ENCODE data around the gene FRMPD3. TPM values are rescaled to one million over a fixed set of nuclear protein-coding genes. Genes with fewer than 3 reads are reported as not detected.

Gene FRMPD3
- total and polyA plus RNA-seq, 2 experiments from 2014 or later: 0.11 to 1.4 TPM

DNA sequence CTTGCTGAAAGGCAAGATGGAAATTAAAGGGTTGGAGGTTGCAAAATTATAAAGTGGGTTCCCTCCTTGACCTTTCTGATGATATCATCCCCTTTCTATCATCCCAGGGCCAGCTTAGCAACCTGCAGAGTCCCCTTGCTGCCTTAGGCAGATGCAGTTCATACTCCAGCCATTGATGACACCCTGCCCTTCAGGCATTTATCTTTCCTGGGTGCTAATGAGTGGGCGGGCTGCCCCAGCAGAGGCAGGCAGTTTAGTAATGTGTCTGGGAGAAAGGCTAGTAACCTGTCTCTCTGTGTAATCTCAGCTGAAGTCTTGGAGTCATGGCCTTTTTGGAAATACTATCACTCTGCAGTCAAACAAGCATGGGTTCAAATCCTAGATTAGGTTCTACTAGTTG lies 3.8 kb upstream of the FRMPD3 start:
- H3K9me3 Mint-ChIP-seq: no peaks in the 10 kb centered on the region
- no peak for ATAC-seq
- no peak overlapping the region for H3K27ac ChIP-seq (ENCODE audit: low read depth)

More for the DNA sequence above, 3.8 kb upstream of the FRMPD3 start:
- Mint-ChIP-seq H3K4me3 (no peak overlapping the region), H3K27ac (no peak overlapping the region), H3K36me3 (ENCODE audit: low read depth) (no peaks in the 10 kb centered on the region), H3K27me3 (ENCODE audit: insufficient read depth, low read depth, poor library complexity) (peaks cover 17% of the 10 kb centered on the region), H3K4me1 (peaks cover 29% of the 10 kb centered on the region)
- H3K4me3 ChIP-seq: no peak overlapping the region
- 0 out of 2 replicates have a peak overlapping the region, but pooled peaks have one; percentile 48 for H3K4me2 ChIP-seq
- H3K9me2 ChIP-seq (ENCODE audit: insufficient read depth): no peaks in the 10 kb centered on the region
- no peaks in the 10 kb centered on the region for H3K36me3 ChIP-seq (ENCODE audit: insufficient read depth)
- no peaks in the 10 kb centered on the region for H4K20me1 ChIP-seq (replicated peaks; ENCODE audit: insufficient read depth)
- peaks cover 25% of the 10 kb centered on the region for H3K27me3 ChIP-seq (ENCODE audit: insufficient read depth)
- H3K79me2 ChIP-seq (replicated peaks; ENCODE audit: insufficient read depth): no peaks in the 10 kb centered on the region
- TF ChIP-seq REST (IDR thresholded peaks at IDR 0.05; ENCODE audit: unreplicated experiment) (no peak), POLR2AphosphoS5 (IDR thresholded peaks at IDR 0.05; ENCODE audit: low read depth) (no peak), CTCF (conservative IDR thresholded peaks at IDR 0.05; ENCODE audit: low read depth in 2 of 2) (no peak), EZH2 (IDR thresholded peaks at IDR 0.05; ENCODE audit: low read depth, unreplicated experiment) (no peak), JUNB (IDR thresholded peaks at IDR 0.05; ENCODE audit: unreplicated experiment) (no peak), ZNF331 (CRISPR knock-in tag; IDR thresholded peaks at IDR 0.05; ENCODE audit: low read depth) (no peak), ZNF114 (CRISPR knock-in tag; IDR thresholded peaks at IDR 0.05) (no peak), STAT1 (IDR thresholded peaks at IDR 0.05; ENCODE audit: unreplicated experiment) (no peak), NANOG (IDR thresholded peaks at IDR 0.05; ENCODE audit: borderline replicate concordance) (no peak), CREB1 (CRISPR knock-in tag; IDR thresholded peaks at IDR 0.05; ENCODE audit: low read depth) (no peak), EZH2phosphoT487 (IDR thresholded peaks at IDR 0.05; ENCODE audit: unreplicated experiment) (no peak)
- TF ChIP-seq, protein P1, sequence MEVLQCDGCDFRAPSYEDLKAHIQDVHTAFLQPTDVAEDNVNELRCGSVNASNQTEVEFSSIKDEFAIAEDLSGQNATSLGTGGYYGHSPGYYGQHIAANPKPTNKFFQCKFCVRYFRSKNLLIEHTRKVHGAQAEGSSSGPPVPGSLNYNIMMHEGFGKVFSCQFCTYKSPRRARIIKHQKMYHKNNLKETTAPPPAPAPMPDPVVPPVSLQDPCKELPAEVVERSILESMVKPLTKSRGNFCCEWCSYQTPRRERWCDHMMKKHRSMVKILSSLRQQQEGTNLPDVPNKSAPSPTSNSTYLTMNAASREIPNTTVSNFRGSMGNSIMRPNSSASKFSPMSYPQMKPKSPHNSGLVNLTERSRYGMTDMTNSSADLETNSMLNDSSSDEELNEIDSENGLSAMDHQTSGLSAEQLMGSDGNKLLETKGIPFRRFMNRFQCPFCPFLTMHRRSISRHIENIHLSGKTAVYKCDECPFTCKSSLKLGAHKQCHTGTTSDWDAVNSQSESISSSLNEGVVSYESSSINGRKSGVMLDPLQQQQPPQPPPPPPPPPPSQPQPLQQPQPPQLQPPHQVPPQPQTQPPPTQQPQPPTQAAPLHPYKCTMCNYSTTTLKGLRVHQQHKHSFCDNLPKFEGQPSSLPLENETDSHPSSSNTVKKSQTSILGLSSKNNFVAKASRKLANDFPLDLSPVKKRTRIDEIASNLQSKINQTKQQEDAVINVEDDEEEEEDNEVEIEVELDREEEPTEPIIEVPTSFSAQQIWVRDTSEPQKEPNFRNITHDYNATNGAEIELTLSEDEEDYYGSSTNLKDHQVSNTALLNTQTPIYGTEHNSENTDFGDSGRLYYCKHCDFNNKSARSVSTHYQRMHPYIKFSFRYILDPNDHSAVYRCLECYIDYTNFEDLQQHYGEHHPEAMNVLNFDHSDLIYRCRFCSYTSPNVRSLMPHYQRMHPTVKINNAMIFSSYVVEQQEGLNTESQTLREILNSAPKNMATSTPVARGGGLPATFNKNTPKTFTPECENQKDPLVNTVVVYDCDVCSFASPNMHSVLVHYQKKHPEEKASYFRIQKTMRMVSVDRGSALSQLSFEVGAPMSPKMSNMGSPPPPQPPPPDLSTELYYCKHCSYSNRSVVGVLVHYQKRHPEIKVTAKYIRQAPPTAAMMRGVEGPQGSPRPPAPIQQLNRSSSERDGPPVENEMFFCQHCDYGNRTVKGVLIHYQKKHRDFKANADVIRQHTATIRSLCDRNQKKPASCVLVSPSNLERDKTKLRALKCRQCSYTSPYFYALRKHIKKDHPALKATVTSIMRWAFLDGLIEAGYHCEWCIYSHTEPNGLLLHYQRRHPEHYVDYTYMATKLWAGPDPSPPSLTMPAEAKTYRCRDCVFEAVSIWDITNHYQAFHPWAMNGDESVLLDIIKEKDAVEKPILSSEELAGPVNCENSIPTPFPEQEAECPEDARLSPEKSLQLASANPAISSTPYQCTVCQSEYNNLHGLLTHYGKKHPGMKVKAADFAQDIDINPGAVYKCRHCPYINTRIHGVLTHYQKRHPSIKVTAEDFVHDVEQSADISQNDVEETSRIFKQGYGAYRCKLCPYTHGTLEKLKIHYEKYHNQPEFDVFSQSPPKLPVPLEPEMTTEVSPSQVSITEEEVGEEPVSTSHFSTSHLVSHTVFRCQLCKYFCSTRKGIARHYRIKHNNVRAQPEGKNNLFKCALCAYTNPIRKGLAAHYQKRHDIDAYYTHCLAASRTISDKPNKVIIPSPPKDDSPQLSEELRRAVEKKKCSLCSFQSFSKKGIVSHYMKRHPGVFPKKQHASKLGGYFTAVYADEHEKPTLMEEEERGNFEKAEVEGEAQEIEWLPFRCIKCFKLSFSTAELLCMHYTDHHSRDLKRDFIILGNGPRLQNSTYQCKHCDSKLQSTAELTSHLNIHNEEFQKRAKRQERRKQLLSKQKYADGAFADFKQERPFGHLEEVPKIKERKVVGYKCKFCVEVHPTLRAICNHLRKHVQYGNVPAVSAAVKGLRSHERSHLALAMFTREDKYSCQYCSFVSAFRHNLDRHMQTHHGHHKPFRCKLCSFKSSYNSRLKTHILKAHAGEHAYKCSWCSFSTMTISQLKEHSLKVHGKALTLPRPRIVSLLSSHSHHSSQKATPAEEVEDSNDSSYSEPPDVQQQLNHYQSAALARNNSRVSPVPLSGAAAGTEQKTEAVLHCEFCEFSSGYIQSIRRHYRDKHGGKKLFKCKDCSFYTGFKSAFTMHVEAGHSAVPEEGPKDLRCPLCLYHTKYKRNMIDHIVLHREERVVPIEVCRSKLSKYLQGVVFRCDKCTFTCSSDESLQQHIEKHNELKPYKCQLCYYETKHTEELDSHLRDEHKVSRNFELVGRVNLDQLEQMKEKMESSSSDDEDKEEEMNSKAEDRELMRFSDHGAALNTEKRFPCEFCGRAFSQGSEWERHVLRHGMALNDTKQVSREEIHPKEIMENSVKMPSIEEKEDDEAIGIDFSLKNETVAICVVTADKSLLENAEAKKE (CRISPR knock-in tag; IDR thresholded peaks at IDR 0.05): no peak
- TF ChIP-seq, protein P2, sequence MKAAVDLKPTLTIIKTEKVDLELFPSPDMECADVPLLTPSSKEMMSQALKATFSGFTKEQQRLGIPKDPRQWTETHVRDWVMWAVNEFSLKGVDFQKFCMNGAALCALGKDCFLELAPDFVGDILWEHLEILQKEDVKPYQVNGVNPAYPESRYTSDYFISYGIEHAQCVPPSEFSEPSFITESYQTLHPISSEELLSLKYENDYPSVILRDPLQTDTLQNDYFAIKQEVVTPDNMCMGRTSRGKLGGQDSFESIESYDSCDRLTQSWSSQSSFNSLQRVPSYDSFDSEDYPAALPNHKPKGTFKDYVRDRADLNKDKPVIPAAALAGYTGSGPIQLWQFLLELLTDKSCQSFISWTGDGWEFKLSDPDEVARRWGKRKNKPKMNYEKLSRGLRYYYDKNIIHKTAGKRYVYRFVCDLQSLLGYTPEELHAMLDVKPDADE (IDR thresholded peaks at IDR 0.05): no peak
- H2AFZ ChIP-seq: no peak overlapping the region
- H3F3A ChIP-seq (replicated peaks; ENCODE audit: low read depth): no peaks in the 10 kb centered on the region
- no peak for DNase-seq (ENCODE audit: low spot score)
- peaks cover 1% of the 10 kb centered on the region; the same call in 1 of the 2 replicates for H3K4me1 ChIP-seq (ENCODE audit: insufficient read depth)

All from GM23338 (cell line).